NCI-H1694 (cell line): ENCODE measurements around the gene CAMK2B.

ENCODE experiments used
- DNase-seq: peaks from one replicate; lab custom pipeline; 2025; lab: John Stamatoyannopoulos, UW

The CAMK2B gene

GRCh38 chr7:44167920-44168319 is 157.5 kb downstream of the CAMK2B start:
- DNase-seq, result no peak
